ENCODE results near the gene CANT1. TPM values are rescaled to one million over a fixed set of nuclear protein-coding genes. Genes with fewer than 3 reads are reported as not detected.

CANT1 gene
- total RNA-seq, 4 donors from 2014 or later = 21.2 to 33.7 (median 27.0) TPM

DNA sequence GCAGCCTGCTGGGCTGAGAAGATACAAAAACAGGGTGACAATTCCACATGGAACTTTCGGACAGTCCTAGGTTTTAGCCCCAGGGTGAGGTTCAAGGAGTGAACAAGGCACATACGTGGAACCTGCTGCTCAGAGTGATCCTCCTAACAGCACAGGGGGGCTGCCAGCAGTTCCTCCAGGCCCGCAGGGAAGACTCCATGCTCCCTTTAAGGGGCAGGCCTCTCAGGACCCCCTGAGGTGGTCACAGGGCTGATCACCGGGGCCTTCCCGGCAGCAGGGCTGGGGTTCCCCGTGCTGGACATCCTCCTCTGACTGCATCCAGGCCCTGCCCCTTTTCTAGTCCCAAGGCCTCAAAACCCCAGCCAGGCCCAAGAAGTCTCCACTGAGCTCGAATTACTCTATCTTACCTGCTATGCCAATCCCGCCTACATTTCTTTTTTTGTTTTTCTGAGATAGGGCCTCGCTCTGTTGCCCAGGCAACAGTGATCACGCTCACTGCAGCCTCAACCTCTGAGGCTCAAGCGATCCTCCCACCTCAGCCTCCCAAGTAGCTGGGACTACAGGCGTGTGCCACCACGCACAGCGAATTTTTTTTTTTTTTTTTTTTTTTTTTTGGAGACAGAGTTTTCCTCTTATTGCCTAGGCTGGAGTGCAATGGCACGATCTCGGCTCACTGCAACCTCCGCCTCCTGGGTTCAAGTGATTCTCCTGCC, 10.4 kb downstream of the CANT1 start:
- Histone ChIP-seq H3K4me3 (no peak overlapping the region), H3K9me3 (no peaks in the 10 kb centered on the region), H3K27ac (replicated peaks in 1 of 4) (no peak overlapping the region), H3K27me3 (no peaks in the 10 kb centered on the region), H3K4me1 (peaks cover 11 to 28% (median 17%) of the 10 kb centered on the region in 4 donors), H3K36me3 (peaks cover 12 to 64% (median 46%) of the 10 kb centered on the region in 4 donors)
- DNase-seq (ENCODE audit: extremely low spot score) = no peak
- intact Hi-C loops (cut with DNase I) = no loop called here
- 97% methylated on average over 15 of the region's 17 CpGs for WGBS
- TF ChIP-seq POLR2AphosphoS5 (IDR thresholded peaks at IDR 0.05) (no peak), EP300 (IDR thresholded peaks at IDR 0.05) (no peak)

DNA sequence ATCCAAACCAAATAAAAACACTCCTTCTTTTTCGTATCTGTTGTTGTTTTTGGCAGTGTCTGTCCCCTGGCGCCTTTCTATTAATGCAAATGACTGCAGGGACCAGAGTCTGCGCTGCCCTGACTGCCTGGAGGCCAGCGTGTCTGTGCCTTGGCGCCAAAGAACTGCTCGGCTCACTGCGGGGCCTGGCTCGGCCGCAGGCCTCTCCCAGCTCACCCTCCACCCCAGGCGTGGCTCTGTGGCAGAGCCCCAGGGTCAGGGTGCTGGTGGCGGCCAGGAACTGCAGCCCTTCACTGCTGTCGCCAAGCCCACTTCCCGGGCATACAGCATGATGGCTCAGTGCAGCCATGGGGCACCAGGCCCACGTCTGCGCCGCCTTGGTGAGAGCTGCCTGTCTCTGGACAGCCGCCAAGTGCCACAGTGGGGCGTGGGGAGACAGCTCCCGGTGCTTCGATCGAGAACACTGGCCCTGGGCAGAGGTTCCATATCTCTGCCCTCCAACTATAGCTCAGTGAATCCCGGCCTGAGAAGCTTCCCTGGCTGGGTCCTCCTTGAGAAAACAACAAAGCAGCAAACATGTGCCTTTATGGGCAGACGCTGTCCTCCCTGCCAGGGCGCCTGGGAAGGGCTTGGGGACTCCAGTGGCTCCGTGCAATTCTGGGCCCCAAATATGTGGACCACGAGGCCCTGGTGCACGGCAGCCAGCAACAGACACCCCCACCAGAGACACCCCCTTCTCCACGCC, 11.1 kb downstream of the CANT1 start:
- Histone ChIP-seq H3K27ac (replicated peaks in 1 of 4) (no peak overlapping the region), H3K27me3 (no peaks in the 10 kb centered on the region), H3K4me1 (peaks cover 11 to 25% (median 16%) of the 10 kb centered on the region in 4 donors), H3K4me3 (no peak overlapping the region), H3K36me3 (peaks cover 12 to 72% (median 54%) of the 10 kb centered on the region in 4 donors), H3K9me3 (no peaks in the 10 kb centered on the region)
- WGBS = 79% methylated on average over 13 of the region's 28 CpGs
- DNase-seq (ENCODE audit: extremely low spot score) = no peak
- intact Hi-C loops (cut with DNase I) = no loop called here
- TF ChIP-seq EP300 (IDR thresholded peaks at IDR 0.05) (no peak), POLR2A (IDR thresholded peaks at IDR 0.05; ENCODE audit: low read depth) (no peak), POLR2AphosphoS5 (IDR thresholded peaks at IDR 0.05) (no peak)
- TF ChIP-seq, protein P1, sequence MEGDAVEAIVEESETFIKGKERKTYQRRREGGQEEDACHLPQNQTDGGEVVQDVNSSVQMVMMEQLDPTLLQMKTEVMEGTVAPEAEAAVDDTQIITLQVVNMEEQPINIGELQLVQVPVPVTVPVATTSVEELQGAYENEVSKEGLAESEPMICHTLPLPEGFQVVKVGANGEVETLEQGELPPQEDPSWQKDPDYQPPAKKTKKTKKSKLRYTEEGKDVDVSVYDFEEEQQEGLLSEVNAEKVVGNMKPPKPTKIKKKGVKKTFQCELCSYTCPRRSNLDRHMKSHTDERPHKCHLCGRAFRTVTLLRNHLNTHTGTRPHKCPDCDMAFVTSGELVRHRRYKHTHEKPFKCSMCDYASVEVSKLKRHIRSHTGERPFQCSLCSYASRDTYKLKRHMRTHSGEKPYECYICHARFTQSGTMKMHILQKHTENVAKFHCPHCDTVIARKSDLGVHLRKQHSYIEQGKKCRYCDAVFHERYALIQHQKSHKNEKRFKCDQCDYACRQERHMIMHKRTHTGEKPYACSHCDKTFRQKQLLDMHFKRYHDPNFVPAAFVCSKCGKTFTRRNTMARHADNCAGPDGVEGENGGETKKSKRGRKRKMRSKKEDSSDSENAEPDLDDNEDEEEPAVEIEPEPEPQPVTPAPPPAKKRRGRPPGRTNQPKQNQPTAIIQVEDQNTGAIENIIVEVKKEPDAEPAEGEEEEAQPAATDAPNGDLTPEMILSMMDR (IDR thresholded peaks at IDR 0.05) = no peak

- no peak for TF ChIP-seq EP300 (IDR thresholded peaks at IDR 0.05)
- TF ChIP-seq POLR2AphosphoS5 (IDR thresholded peaks at IDR 0.05) = no peak
- TF ChIP-seq POLR2A (IDR thresholded peaks at IDR 0.05; ENCODE audit: low read depth) = no peak
- TF ChIP-seq, protein P1 (IDR thresholded peaks at IDR 0.05) = no peak
- intact Hi-C loops (cut with DNase I) = no loop called here
- peaks cover 12 to 77% (median 57%) of the 10 kb centered on the region in 4 donors for H3K36me3 ChIP-seq
- no peak overlapping the region for H3K27ac ChIP-seq (replicated peaks in 1 of 4)
- no peaks in the 10 kb centered on the region for H3K27me3 ChIP-seq
- H3K9me3 ChIP-seq = no peaks in the 10 kb centered on the region
- peaks cover 7 to 27% (median 19%) of the 10 kb centered on the region in 4 donors for H3K4me1 ChIP-seq
- DNase-seq (ENCODE audit: extremely low spot score) = no peak
- 82% methylated on average over 6 of the region's 6 CpGs for WGBS
- no peak overlapping the region for H3K4me3 ChIP-seq
Observed at GRCh38 chr17:78997881-78998280, 11.7 kb downstream of the CANT1 start.

DNA sequence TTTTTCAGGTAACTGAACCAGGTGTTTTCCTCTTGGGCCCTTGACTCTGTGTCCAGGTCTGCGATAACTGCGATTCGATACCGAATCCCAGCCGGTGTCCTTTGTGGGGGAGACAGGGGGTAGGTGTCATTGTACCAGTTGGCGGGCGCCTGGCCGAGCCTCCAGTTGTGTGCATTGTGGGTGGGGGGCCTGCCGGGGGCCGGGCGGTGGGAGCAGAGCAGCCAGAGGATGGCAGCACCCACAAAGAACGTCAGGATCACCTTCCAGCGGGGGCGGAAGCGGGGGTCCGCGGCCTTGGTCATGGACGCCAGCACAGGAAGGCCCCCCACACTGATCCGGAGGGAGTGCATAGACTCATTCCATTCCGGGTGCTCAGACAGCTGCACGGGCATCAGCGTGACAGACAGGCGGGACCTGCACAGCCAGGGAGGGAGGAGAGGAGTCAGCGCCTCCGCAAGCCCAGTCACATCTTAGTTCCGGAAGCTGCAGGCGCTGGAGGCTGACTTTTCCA, 12.3 kb downstream of the CANT1 start:
- peaks cover 7 to 24% (median 20%) of the 10 kb centered on the region in 4 donors for H3K4me1 ChIP-seq
- DNase-seq (ENCODE audit: extremely low spot score) = no peak
- no peaks in the 10 kb centered on the region for H3K9me3 ChIP-seq
- TF ChIP-seq POLR2A (IDR thresholded peaks at IDR 0.05; ENCODE audit: low read depth) = no peak
- no peak for TF ChIP-seq POLR2AphosphoS5 (IDR thresholded peaks at IDR 0.05)
- no peak for TF ChIP-seq EP300 (IDR thresholded peaks at IDR 0.05)
- TF ChIP-seq, protein P1 (IDR thresholded peaks at IDR 0.05) = no peak
- no peak overlapping the region for H3K4me3 ChIP-seq
- H3K27me3 ChIP-seq = no peaks in the 10 kb centered on the region
- WGBS = 97% methylated on average over 22 of the region's 27 CpGs
- peaks cover 12 to 78% (median 63%) of the 10 kb centered on the region in 4 donors for H3K36me3 ChIP-seq
- intact Hi-C loops (cut with DNase I) = no loop called here
- H3K27ac ChIP-seq (replicated peaks in 1 of 4) = no peak overlapping the region

GRCh38 chr17:78996781-78997201, 12.8 kb downstream of the CANT1 start:
- DNase-seq (ENCODE audit: extremely low spot score) = no peak
- Histone ChIP-seq H3K4me1 (peaks cover 7 to 24% (median 20%) of the 10 kb centered on the region in 4 donors), H3K4me3 (no peak overlapping the region), H3K27ac (replicated peaks in 1 of 4) (no peak overlapping the region), H3K9me3 (no peaks in the 10 kb centered on the region), H3K27me3 (no peaks in the 10 kb centered on the region), H3K36me3 (peaks cover 12 to 83% (median 68%) of the 10 kb centered on the region in 4 donors)
- WGBS = 96% methylated on average over 16 of the region's 16 CpGs
- intact Hi-C loops (cut with DNase I) = no loop called here
- no peak for TF ChIP-seq EP300 (IDR thresholded peaks at IDR 0.05)
- TF ChIP-seq, protein P1 (IDR thresholded peaks at IDR 0.05) = no peak
- no peak for TF ChIP-seq POLR2A (IDR thresholded peaks at IDR 0.05; ENCODE audit: low read depth)
- no peak for TF ChIP-seq POLR2AphosphoS5 (IDR thresholded peaks at IDR 0.05)

Data from esophagus muscularis mucosa (tissue), 4 donors.